ENCODE results near the gene DAPK2. TPM values are rescaled to one million over a fixed set of nuclear protein-coding genes. Genes with fewer than 3 reads are reported as not detected.

Gene DAPK2
- total RNA-seq, 3 donors from 2014 or later, result 32.0 to 82.0 (median 35.5) TPM

- H3K36me3 ChIP-seq (ENCODE audit: low read depth), result no peaks in the 10 kb centered on the region
- H3K9me3 ChIP-seq, result no peaks in the 10 kb centered on the region
- TF ChIP-seq CTCF (IDR thresholded peaks at IDR 0.05), result no peak
- H3K4me1 ChIP-seq (ENCODE audit: low read depth), result peaks cover 3% of the 10 kb centered on the region
- intact Hi-C loops (cut with DNase I, micrococcal nuclease), result loop anchor here in 1 of 2 donors (10.0 kb wide), 1 partner anchor 134 kb away; no protein-coding TSS in a partner anchor
- no peak for DNase-seq
- ATAC-seq, result no peak
- no peak overlapping the region for H3K4me3 ChIP-seq
Observed at GRCh38 chr15:63888823-63889222, 157.5 kb downstream of the DAPK2 start.

GRCh38 chr15:63888146-63888545 lies 158.1 kb downstream of the DAPK2 start:
- Histone ChIP-seq H3K36me3 (ENCODE audit: low read depth) (no peaks in the 10 kb centered on the region), H3K4me1 (ENCODE audit: low read depth) (peaks cover 3% of the 10 kb centered on the region), H3K9me3 (no peaks in the 10 kb centered on the region), H3K4me3 (no peak overlapping the region)
- no peak for DNase-seq
- intact Hi-C loops (cut with DNase I, micrococcal nuclease), result loop anchor here in 1 of 2 donors (10.0 kb wide), 1 partner anchor 133 kb away; no protein-coding TSS in a partner anchor
- no peak for ATAC-seq
- TF ChIP-seq CTCF (IDR thresholded peaks at IDR 0.05), result no peak

GRCh38 chr15:63887630-63888029 lies 158.7 kb downstream of the DAPK2 start:
- peaks cover 3% of the 10 kb centered on the region for H3K4me1 ChIP-seq (ENCODE audit: low read depth)
- no peak for TF ChIP-seq CTCF (IDR thresholded peaks at IDR 0.05)
- no peaks in the 10 kb centered on the region for H3K36me3 ChIP-seq (ENCODE audit: low read depth)
- DNase-seq, result no peak
- no peak overlapping the region for H3K4me3 ChIP-seq
- no peaks in the 10 kb centered on the region for H3K9me3 ChIP-seq
- ATAC-seq, result no peak
- intact Hi-C loops (cut with DNase I, micrococcal nuclease), result loop anchor here in 1 of 2 donors (10.0 kb wide), 1 partner anchor 133 kb away; no protein-coding TSS in a partner anchor

- no peak for DNase-seq
- H3K36me3 ChIP-seq (ENCODE audit: low read depth), result no peaks in the 10 kb centered on the region
- TF ChIP-seq CTCF (IDR thresholded peaks at IDR 0.05), result no peak
Observed at GRCh38 chr15:63884953-63885352, 161.3 kb downstream of the DAPK2 start.

GRCh38 chr15:63881431-63881830 lies 164.9 kb downstream of the DAPK2 start:
- no peaks in the 10 kb centered on the region for H3K9me3 ChIP-seq
- TF ChIP-seq CTCF (IDR thresholded peaks at IDR 0.05), result no peak
- H3K4me3 ChIP-seq, result no peak overlapping the region
- intact Hi-C loops (cut with DNase I, micrococcal nuclease), result loop anchor here in 1 of 2 donors (10.0 kb wide), 1 partner anchor 127 kb away; no protein-coding TSS in a partner anchor
- H3K36me3 ChIP-seq (ENCODE audit: low read depth), result no peaks in the 10 kb centered on the region
- ATAC-seq (peak; percentile 28), DNase-seq (no peak)
- no peaks in the 10 kb centered on the region for H3K4me1 ChIP-seq (ENCODE audit: low read depth)

More at GRCh38 chr15:63884953-63885352, 161.3 kb downstream of the DAPK2 start:
- H3K4me3 ChIP-seq, result no peak overlapping the region
- H3K4me1 ChIP-seq (ENCODE audit: low read depth), result no peaks in the 10 kb centered on the region
- H3K9me3 ChIP-seq, result no peaks in the 10 kb centered on the region
- ATAC-seq, result no peak
- intact Hi-C loops (cut with DNase I, micrococcal nuclease), result loop anchor here in 1 of 2 donors (10.0 kb wide), 1 partner anchor 130 kb away; no protein-coding TSS in a partner anchor

Data from mucosa of descending colon (tissue), 3 donors.